A673 (cell line): ENCODE data around the gene LIMCH1.
A peak's percentile ranks its signal among the peaks of the same experiment; 100 is the strongest.

Experiments used
- EZH2 ChIP-seq: fragments of 200-600 bp; sonication (generic); IDR thresholded peaks from 2 replicates; pipeline ENCODE4 v1.6.1; 2017; ENCODE audit warnings: borderline replicate concordance, low read depth, mild to moderate bottlenecking, mixed read lengths, antibody characterized with exemption, low read length; ENCODE audit not compliant: poor library complexity, severe bottlenecking
- TF ChIP-seq, protein P1 (sequence below): fragments of 300-800, 200-600 bp; sonication (generic); conservative IDR thresholded peaks from 2 replicates; pipeline ENCODE4 v1.5.1; 2017; ENCODE audit warnings: low read depth, mild to moderate bottlenecking, antibody characterized with exemption, low read length, moderate library complexity, mixed read lengths

DNA sequence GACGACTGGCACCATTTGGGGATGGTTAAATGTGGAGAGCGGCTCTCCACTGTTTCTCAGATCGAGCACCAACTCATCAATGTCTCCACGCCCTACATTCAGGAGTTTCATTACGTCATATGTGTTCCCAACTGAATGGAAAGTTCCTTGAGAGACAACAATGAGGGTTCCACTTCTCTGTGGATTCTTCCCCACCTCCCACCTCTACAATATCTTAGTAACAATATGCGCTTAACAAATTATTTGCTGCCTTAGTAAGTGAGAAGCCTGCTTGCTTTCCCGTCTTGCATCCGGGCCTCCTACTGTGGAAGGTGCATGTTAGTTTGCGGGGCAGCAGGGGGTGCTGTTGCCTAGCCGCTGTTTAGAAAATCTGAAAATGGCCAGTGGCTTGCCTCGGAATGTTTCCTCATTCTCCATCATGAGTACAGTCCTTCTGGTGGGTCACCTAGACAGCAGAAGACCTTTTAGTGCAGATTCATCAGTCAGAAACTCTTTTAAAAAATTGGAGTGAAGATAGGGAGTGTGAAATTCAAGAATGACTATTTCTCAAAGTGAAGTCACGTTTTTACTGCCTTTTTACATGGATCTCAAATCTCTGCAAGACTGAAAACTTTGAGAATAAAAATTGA, 154.9 kb downstream of the LIMCH1 start:
- TF ChIP-seq, protein P1, sequence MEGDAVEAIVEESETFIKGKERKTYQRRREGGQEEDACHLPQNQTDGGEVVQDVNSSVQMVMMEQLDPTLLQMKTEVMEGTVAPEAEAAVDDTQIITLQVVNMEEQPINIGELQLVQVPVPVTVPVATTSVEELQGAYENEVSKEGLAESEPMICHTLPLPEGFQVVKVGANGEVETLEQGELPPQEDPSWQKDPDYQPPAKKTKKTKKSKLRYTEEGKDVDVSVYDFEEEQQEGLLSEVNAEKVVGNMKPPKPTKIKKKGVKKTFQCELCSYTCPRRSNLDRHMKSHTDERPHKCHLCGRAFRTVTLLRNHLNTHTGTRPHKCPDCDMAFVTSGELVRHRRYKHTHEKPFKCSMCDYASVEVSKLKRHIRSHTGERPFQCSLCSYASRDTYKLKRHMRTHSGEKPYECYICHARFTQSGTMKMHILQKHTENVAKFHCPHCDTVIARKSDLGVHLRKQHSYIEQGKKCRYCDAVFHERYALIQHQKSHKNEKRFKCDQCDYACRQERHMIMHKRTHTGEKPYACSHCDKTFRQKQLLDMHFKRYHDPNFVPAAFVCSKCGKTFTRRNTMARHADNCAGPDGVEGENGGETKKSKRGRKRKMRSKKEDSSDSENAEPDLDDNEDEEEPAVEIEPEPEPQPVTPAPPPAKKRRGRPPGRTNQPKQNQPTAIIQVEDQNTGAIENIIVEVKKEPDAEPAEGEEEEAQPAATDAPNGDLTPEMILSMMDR: peak; percentile 92
- no peak for TF ChIP-seq EZH2
